Endodermal cell (in vitro differentiated cells): ENCODE measurements around the gene KPNA4. TPM values are rescaled to one million over a fixed set of nuclear protein-coding genes. Genes with fewer than 3 reads are reported as not detected.

Source experiments
- DNase-seq: peaks from one replicate; pipeline ENCODE4 v3.0.0-alpha.2; 2017
- H3K27ac ChIP-seq: 2 replicates; pipeline ENCODE4 v1.5.1; 2013; ENCODE audit warnings: mild to moderate bottlenecking, low read depth, low read length, moderate library complexity
- H3K27me3 ChIP-seq: 2 replicates; pipeline ENCODE4 v1.6.1; 2013; ENCODE audit warnings: mild to moderate bottlenecking, low read length, moderate library complexity; ENCODE audit not compliant: insufficient read depth, control insufficient read depth, poor library complexity, severe bottlenecking
- H3K36me3 ChIP-seq: 2 replicates; pipeline ENCODE4 v1.7.0; 2013; ENCODE audit warnings: mild to moderate bottlenecking, low read length, moderate library complexity; ENCODE audit not compliant: control insufficient read depth, insufficient read depth
- H3K4me1 ChIP-seq: one replicate; pipeline ENCODE4 v1.7.0; 2013; ENCODE audit warnings: low read length; ENCODE audit not compliant: control insufficient read depth, insufficient read depth
- H3K4me3 ChIP-seq: 2 replicates; pipeline ENCODE4 v1.5.1; 2013; ENCODE audit warnings: mild to moderate bottlenecking, low read length, moderate library complexity
- H3K9ac ChIP-seq: 2 replicates; pipeline ENCODE4 v1.6.1; 2013; ENCODE audit warnings: mild to moderate bottlenecking, low read length, moderate library complexity; ENCODE audit not compliant: poor library complexity, severe bottlenecking; ENCODE audit errors: extremely low read depth
- H3K9me3 ChIP-seq: 2 replicates; pipeline ENCODE4 v1.6.1; 2013; ENCODE audit warnings: mild to moderate bottlenecking, low read length, moderate library complexity; ENCODE audit not compliant: control insufficient read depth
- H3K27ac Mint-ChIP-seq: 2 replicates; pipeline ENCODE4 v1.8.0; 2020; ENCODE audit warnings: mixed read lengths
- H3K27me3 Mint-ChIP-seq: 2 replicates; pipeline ENCODE4 v1.8.0; 2021; ENCODE audit warnings: mild to moderate bottlenecking, mixed read lengths; ENCODE audit not compliant: insufficient read depth
- H3K36me3 Mint-ChIP-seq: 2 replicates; pipeline ENCODE4 v1.8.0; 2020; ENCODE audit warnings: low read depth, mixed read lengths
- H3K4me1 Mint-ChIP-seq: 2 replicates; pipeline ENCODE4 v1.8.0; 2020; ENCODE audit warnings: mixed read lengths
- H3K4me3 Mint-ChIP-seq: 2 replicates; pipeline ENCODE4 v1.8.0; 2020; ENCODE audit warnings: mild to moderate bottlenecking, moderate library complexity, mixed read lengths
- H3K9me3 Mint-ChIP-seq: 2 replicates; pipeline ENCODE4 v1.8.0; 2020; ENCODE audit warnings: mild to moderate bottlenecking, mixed read lengths
- WGBS, 2 experiments: methylation state at CpG; one replicate each; pipeline versions ENCODE4 v1.1.5 to v1.1.7; 2013; ENCODE audit warnings: missing lambda C conversion rate in 2 of 2, mixed read lengths in 1 of 2; ENCODE audit not compliant: insufficient coverage in 1 of 2, insufficient read length in 1 of 2; 5-methylcytosine and 5-hydroxymethylcytosine counted together
- total RNA-seq, 2 donors: library from RNA; stranded (reverse); fragmentation: NEBNext Ultra II Directional in 1 of 2; extraction: Animal tissue kit (Norgen Biotek cat#: 25700) in 1 of 2; gene quantifications; 2 replicates in 1 of 2; 3 replicates in 1 of 2; pipeline ENCODE4 v1.2.1, GENCODE V29; 2021
- TF ChIP-seq, protein P1 (sequence below): fragments of 200-600 bp; sonication (generic); conservative IDR thresholded peaks from 2 replicates; pipeline ENCODE4 v1.5.0; 2021; ENCODE audit warnings: antibody characterized with exemption, mild to moderate bottlenecking

Gene KPNA4
- total RNA-seq, 2 donors from 2014 or later, result 65.2 to 73.0 TPM

DNA sequence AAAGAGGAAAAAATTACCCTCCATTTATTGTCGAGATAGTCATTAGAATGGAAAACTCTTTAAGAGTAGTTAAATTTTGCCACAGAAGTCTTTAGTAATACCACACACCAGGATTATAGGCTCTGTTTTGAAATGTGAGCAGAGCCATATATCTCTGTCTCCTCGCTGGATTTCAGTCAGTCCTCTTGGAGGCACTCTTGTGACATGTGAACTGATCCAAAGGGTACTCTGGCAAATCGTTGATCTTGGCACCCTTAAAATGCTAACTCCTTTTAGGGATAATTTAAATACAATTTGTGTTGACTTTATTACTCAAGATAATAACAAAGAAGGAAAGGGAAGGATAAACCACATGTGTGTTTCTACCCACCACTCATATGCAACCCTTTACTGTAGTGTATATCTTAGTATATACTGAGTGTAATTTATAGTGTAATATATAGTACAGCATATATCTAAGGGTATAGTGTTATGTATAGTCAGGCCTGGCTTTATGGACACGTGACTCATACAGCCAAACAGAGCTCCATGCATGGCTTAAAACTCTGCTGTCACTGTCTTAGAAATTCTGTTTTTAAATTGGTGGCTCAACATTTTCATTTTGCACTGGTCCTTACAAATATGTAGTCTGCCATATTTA lies 12.3 kb upstream of the KPNA4 start:
- Mint-ChIP-seq H3K36me3 (peaks cover 5% of the 10 kb centered on the region), H3K4me3 (no peak overlapping the region), H3K27me3 (peaks cover 18% of the 10 kb centered on the region), H3K27ac (no peak overlapping the region), H3K4me1 (no peaks in the 10 kb centered on the region), H3K9me3 (peaks cover 16% of the 10 kb centered on the region)
- H3K27ac ChIP-seq, result no peak overlapping the region
- no peak overlapping the region for H3K9ac ChIP-seq
- no peaks in the 10 kb centered on the region for H3K27me3 ChIP-seq
- no peaks in the 10 kb centered on the region for H3K4me1 ChIP-seq
- DNase-seq, result no peak
- no peaks in the 10 kb centered on the region for H3K36me3 ChIP-seq
- 50 to 57% methylated on average over 2 to 3 of the region's 4 CpGs for WGBS, 2 experiments
- H3K9me3 ChIP-seq, result peaks cover 11% of the 10 kb centered on the region
- H3K4me3 ChIP-seq, result no peak overlapping the region
- TF ChIP-seq, protein P1, sequence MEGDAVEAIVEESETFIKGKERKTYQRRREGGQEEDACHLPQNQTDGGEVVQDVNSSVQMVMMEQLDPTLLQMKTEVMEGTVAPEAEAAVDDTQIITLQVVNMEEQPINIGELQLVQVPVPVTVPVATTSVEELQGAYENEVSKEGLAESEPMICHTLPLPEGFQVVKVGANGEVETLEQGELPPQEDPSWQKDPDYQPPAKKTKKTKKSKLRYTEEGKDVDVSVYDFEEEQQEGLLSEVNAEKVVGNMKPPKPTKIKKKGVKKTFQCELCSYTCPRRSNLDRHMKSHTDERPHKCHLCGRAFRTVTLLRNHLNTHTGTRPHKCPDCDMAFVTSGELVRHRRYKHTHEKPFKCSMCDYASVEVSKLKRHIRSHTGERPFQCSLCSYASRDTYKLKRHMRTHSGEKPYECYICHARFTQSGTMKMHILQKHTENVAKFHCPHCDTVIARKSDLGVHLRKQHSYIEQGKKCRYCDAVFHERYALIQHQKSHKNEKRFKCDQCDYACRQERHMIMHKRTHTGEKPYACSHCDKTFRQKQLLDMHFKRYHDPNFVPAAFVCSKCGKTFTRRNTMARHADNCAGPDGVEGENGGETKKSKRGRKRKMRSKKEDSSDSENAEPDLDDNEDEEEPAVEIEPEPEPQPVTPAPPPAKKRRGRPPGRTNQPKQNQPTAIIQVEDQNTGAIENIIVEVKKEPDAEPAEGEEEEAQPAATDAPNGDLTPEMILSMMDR, result peak; percentile 70

DNA sequence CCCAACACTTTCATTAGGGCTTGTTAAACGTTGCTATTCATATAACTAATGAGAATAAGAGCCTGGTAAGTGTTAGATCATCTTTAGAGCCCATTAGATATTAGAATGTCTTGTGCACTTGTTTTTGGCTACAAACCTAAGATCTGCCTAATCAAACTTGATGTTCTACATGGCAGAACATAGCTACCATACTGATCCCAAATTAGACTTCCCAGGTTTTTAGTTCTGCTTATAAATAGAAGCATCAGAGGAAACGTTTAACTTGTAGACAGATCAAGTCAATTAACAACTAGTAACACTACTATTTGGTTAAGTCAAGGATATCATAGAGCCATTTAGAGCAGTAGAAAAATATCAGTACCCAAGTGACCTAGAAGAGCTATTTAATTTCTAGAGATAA lies 11.7 kb upstream of the KPNA4 start:
- Histone ChIP-seq H3K36me3 (no peaks in the 10 kb centered on the region), H3K27me3 (no peaks in the 10 kb centered on the region), H3K4me1 (no peaks in the 10 kb centered on the region), H3K27ac (no peak overlapping the region), H3K4me3 (no peak overlapping the region), H3K9ac (no peak overlapping the region), H3K9me3 (peaks cover 11% of the 10 kb centered on the region)
- Mint-ChIP-seq H3K4me1 (no peaks in the 10 kb centered on the region), H3K4me3 (no peak overlapping the region), H3K9me3 (peaks cover 16% of the 10 kb centered on the region), H3K27me3 (peaks cover 18% of the 10 kb centered on the region), H3K27ac (no peak overlapping the region), H3K36me3 (peaks cover 5% of the 10 kb centered on the region)
- DNase-seq, result no peak
- 70% methylated on average over 2 of the region's 2 CpGs; no CpG with 5 or more reads in 1 of the 2 experiments for WGBS, 2 experiments
- TF ChIP-seq, protein P1, result no peak

DNA sequence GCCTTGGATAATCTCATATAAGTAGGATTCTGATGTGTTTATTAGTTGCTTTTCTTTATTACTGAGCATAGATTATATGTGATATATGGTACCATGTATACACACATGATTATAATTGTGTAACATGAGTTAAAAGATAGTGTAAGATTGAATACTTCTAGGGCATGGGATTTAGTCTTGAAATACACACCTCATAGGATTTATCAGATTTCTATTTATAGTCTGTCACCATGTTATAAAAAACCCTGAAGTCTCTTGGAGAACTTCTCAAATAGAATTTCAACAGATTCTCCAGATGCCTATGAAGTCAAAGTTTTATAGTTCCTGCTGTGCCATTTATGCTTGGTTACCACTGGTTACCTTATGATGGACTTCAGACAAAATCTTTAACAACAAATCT lies 11.2 kb upstream of the KPNA4 start:
- no peak overlapping the region for H3K27ac ChIP-seq
- Mint-ChIP-seq H3K4me3 (no peak overlapping the region), H3K36me3 (peaks cover 5% of the 10 kb centered on the region), H3K27me3 (peaks cover 18% of the 10 kb centered on the region), H3K9me3 (peaks cover 14% of the 10 kb centered on the region), H3K27ac (no peak overlapping the region), H3K4me1 (no peaks in the 10 kb centered on the region)
- TF ChIP-seq, protein P1, result no peak
- no peak for DNase-seq
- peaks cover 11% of the 10 kb centered on the region for H3K9me3 ChIP-seq
- no peak overlapping the region for H3K9ac ChIP-seq
- H3K36me3 ChIP-seq, result no peaks in the 10 kb centered on the region
- H3K4me1 ChIP-seq, result no peaks in the 10 kb centered on the region
- H3K27me3 ChIP-seq, result no peaks in the 10 kb centered on the region
- no peak overlapping the region for H3K4me3 ChIP-seq
